ENCODE results near the gene CDK15. TPM values are rescaled to one million over a fixed set of nuclear protein-coding genes. Genes with fewer than 3 reads are reported as not detected.
"Not testable (repeated sequence)": the region's sequence is repeated elsewhere in the genome, so short reads cannot be mapped to it uniquely, and the experiment has no call there.

CDK15 gene
- total RNA-seq, 4 donors from 2014 or later, result 0.11 to 0.29 TPM; not detected in 2

DNA sequence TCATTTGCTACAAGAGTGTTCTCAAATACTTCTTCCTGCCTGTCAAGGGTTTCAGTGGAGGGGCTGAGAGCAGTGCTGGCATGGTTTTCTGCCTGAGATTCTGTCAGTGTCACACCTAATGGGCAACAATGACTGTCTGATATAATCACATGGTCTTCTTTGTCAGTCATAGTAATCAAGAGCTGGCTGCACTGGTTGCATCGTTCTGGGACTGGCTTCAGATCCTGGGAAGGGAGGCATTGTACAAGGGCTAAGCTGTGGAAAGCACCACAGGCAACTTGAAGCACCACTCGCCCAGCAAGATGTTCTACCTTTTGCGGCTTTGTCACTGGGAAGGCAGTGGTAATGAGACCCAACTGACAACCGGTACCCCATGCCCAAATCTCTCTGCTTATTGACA, 45.2 kb upstream of the CDK15 start:
- intact Hi-C loops (cut with DNase I; ENCODE audit: low total_unique reads), result no loop called here

DNA sequence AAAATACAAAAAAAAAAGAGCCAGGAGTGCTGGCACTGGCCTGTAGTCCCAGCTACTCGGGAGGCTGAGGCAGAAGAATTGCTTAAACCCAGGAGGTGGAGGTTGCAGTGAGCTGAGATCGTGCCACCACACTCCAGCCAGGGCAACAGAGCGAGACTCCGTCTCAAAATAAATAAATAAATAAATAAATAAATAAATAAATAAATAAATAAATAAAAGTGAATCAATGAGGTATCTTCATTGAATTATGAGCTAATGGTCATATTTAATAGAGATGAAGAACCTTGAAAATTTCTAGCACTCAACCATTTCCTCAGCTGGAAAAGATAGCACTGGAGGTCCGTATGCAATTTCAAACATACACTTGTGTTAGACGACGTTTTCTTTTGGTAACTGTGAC, 41.9 kb upstream of the CDK15 start:
- H3K4me3 ChIP-seq; ATAC-seq; H3K27me3 ChIP-seq; intact Hi-C loops (cut with DNase I; ENCODE audit: low total_unique reads); H3K27ac ChIP-seq; DNase-seq; H3K9me3 ChIP-seq; in situ Hi-C loops (cut with MboI; ENCODE audit: low sequenced_read_pairs in 4 of 4): not testable (repeated sequence)
- Histone ChIP-seq H3K4me1 (peaks cover 0 to 11% of the 10 kb centered on the region in 2 donors), H3K36me3 (peaks cover 0 to 58% of the 10 kb centered on the region in 2 donors)

More for the DNA sequence above, 45.2 kb upstream of the CDK15 start:
- H3K9me3 ChIP-seq, result no peaks in the 10 kb centered on the region
- TF ChIP-seq POLR2A (IDR thresholded peaks at IDR 0.05), result no peak
- TF ChIP-seq, protein P1, sequence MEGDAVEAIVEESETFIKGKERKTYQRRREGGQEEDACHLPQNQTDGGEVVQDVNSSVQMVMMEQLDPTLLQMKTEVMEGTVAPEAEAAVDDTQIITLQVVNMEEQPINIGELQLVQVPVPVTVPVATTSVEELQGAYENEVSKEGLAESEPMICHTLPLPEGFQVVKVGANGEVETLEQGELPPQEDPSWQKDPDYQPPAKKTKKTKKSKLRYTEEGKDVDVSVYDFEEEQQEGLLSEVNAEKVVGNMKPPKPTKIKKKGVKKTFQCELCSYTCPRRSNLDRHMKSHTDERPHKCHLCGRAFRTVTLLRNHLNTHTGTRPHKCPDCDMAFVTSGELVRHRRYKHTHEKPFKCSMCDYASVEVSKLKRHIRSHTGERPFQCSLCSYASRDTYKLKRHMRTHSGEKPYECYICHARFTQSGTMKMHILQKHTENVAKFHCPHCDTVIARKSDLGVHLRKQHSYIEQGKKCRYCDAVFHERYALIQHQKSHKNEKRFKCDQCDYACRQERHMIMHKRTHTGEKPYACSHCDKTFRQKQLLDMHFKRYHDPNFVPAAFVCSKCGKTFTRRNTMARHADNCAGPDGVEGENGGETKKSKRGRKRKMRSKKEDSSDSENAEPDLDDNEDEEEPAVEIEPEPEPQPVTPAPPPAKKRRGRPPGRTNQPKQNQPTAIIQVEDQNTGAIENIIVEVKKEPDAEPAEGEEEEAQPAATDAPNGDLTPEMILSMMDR (IDR thresholded peaks at IDR 0.05 in 4 of 5, conservative IDR thresholded peaks at IDR 0.05 in 1 of 5), result no peak
- no peak overlapping the region for H3K27ac ChIP-seq
- H3K4me1 ChIP-seq, result no peaks in the 10 kb centered on the region
- H3K4me3 ChIP-seq, result no peak overlapping the region
- in situ Hi-C loops (cut with MboI; ENCODE audit: low sequenced_read_pairs in 4 of 4), result no loop called here
- ATAC-seq (no peak), DNase-seq (no peak)
- H3K27me3 ChIP-seq, result no peaks in the 10 kb centered on the region
- H3K36me3 ChIP-seq, result peaks cover 0 to 66% of the 10 kb centered on the region in 2 donors

DNA sequence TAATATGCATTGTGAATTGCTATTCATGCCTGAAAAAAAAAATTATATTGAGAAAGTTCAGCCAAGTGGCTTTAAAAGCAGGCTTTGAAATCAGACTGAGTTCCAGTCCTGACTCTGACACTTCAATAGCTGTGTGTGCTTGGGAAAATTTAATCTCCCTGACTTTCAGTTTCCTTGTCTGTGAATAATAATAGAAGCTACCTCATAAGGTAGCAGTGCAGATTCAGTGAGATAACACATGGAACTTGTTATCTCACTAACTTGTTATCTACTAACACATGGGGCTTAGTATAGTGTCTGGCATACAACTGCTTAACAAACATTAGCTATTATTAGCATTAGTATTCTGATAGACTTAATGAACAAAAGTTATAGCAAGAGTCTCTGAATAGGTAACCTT, 40.5 kb upstream of the CDK15 start:
- peaks cover 0 to 14% of the 10 kb centered on the region in 2 donors for H3K4me1 ChIP-seq
- in situ Hi-C loops (cut with MboI; ENCODE audit: low sequenced_read_pairs in 4 of 4) (no loop called here), intact Hi-C loops (cut with DNase I; ENCODE audit: low total_unique reads) (no loop called here)
- H3K27ac ChIP-seq, result no peak overlapping the region
- no peaks in the 10 kb centered on the region for H3K27me3 ChIP-seq
- no peaks in the 10 kb centered on the region for H3K9me3 ChIP-seq
- ATAC-seq (no peak), DNase-seq (no peak)
- TF ChIP-seq POLR2A (IDR thresholded peaks at IDR 0.05), result no peak
- TF ChIP-seq, protein P1 (IDR thresholded peaks at IDR 0.05 in 4 of 5, conservative IDR thresholded peaks at IDR 0.05 in 1 of 5), result no peak
- H3K36me3 ChIP-seq, result peaks cover 0 to 49% of the 10 kb centered on the region in 2 donors
- H3K4me3 ChIP-seq, result no peak overlapping the region

DNA sequence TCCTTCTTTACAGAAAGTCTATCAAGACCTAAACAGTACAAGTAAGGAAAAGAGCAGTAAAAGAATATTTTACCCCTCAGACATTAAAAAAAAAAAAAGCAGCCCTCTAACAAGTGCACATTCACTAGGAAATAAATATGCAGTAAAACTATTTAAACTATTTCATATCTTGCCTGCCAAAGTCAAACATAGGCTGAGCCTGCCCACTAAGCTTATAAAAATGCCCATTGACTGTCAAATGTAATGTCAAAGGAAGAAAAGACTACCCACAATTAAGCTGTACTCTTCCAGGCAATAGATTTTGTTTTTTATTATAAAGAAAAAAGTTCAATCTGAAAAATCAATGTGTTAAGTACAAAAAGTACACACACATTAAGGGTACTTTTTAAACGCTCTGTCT, 37.4 kb upstream of the CDK15 start:
- Histone ChIP-seq H3K4me3 (no peak overlapping the region), H3K27me3 (no peaks in the 10 kb centered on the region), H3K36me3 (peaks cover 0 to 21% of the 10 kb centered on the region in 2 donors), H3K27ac (no peak overlapping the region), H3K4me1 (peaks cover 0 to 14% of the 10 kb centered on the region in 2 donors), H3K9me3 (no peaks in the 10 kb centered on the region)
- TF ChIP-seq, protein P1 (IDR thresholded peaks at IDR 0.05 in 4 of 5, conservative IDR thresholded peaks at IDR 0.05 in 1 of 5), result no peak
- no peak for TF ChIP-seq POLR2A (IDR thresholded peaks at IDR 0.05)
- DNase-seq, result no peak
- ATAC-seq, result no peak
- intact Hi-C loops (cut with DNase I; ENCODE audit: low total_unique reads) (no loop called here), in situ Hi-C loops (cut with MboI; ENCODE audit: low sequenced_read_pairs in 4 of 4) (no loop called here)

DNA sequence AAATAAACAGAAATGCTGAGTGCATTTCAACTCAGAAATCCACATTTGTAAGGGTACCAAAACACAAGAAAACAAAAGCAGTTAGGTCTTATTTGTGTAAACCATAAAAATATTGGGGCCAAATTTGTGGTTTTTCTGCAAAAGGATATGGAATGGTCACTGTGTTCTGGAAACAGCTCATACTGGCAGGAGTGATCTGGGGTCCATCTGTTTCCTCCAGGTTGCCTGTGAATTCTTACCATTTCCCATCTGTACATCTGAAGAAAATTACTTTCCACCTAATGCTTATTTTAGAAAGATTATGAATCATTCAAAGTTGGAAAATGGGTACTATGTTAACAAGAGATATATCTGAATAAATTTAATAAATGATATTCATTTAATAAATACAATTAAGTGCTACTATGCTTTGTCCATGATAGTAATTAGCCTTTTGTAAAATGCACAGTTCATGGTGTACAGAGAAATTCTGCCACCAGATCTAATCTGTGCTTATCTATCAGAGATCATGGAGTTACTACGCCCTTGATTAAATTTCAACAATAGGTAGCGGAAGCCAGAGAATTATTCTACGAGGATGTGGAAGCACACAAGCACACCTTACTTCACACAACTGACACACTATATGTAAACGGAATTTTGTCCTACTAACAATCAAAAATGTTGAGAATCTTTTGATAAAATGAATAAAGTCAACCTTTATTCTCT, 36.5 kb upstream of the CDK15 start:
- H3K4me1 ChIP-seq, result peaks cover 0 to 14% of the 10 kb centered on the region in 2 donors
- DNase-seq, result no peak
- peak overlapping the region in 1 of 4 donors; percentile 20 for H3K27ac ChIP-seq
- H3K4me3 ChIP-seq, result no peak overlapping the region
- intact Hi-C loops (cut with DNase I; ENCODE audit: low total_unique reads) (no loop called here), in situ Hi-C loops (cut with MboI; ENCODE audit: low sequenced_read_pairs in 4 of 4) (loop anchor here in 1 of 4 donors (10.0 kb wide), 1 partner anchor 315 kb away; the partner anchor contains the start of genes STRADB and TRAK2)
- TF ChIP-seq, protein P1 (IDR thresholded peaks at IDR 0.05 in 4 of 5, conservative IDR thresholded peaks at IDR 0.05 in 1 of 5), result no peak
- TF ChIP-seq POLR2A (IDR thresholded peaks at IDR 0.05), result no peak
- ATAC-seq, result no peak
- no peaks in the 10 kb centered on the region for H3K27me3 ChIP-seq
- H3K36me3 ChIP-seq, result peaks cover 0 to 15% of the 10 kb centered on the region in 2 donors
- H3K9me3 ChIP-seq, result no peaks in the 10 kb centered on the region

Data from gastrocnemius medialis (tissue), 4 donors.